Central memory CD8-positive, alpha-beta T cell (primary cell): Measurements from ENCODE around the gene SERPINE1.
A peak's percentile ranks its signal among the peaks of the same experiment; 100 is the strongest.

ENCODE experiments used
- ATAC-seq: fragments of 150-1000 bp; cut with Tn5 transposase; replicated peaks from 2 replicates; pipeline ENCODE4 v1.10.0; 2022; ENCODE audit warnings: mild to moderate bottlenecking, moderate FRiP score, moderate number of reproducible peaks; ENCODE audit not compliant: poor library complexity, severe bottlenecking; ENCODE audit errors: extremely low read depth
- DNase-seq, 2 donors: peaks; one replicate each; pipeline ENCODE4 v3.0.0; 2021; ENCODE audit warnings: low spot score in 2 of 2
- H3K27ac Mint-ChIP-seq: one replicate; pipeline ENCODE4 v1.8.0; 2022; ENCODE audit warnings: low read depth, mild to moderate bottlenecking, moderate library complexity, mixed read lengths
- H3K27me3 Mint-ChIP-seq: one replicate; pipeline ENCODE4 v1.8.0; 2022; ENCODE audit warnings: mixed read lengths
- H3K36me3 Mint-ChIP-seq: one replicate; pipeline ENCODE4 v1.8.0; 2022; ENCODE audit warnings: mild to moderate bottlenecking, moderate library complexity, mixed read lengths; ENCODE audit not compliant: insufficient read depth
- H3K4me1 Mint-ChIP-seq: one replicate; pipeline ENCODE4 v1.8.0; 2022; ENCODE audit warnings: mixed read lengths
- H3K4me3 Mint-ChIP-seq: one replicate; pipeline ENCODE4 v1.8.0; 2022; ENCODE audit warnings: mild to moderate bottlenecking, moderate library complexity, mixed read lengths
- H3K9me3 Mint-ChIP-seq: one replicate; pipeline ENCODE4 v1.8.0; 2022; ENCODE audit warnings: mixed read lengths

SERPINE1 gene

DNA sequence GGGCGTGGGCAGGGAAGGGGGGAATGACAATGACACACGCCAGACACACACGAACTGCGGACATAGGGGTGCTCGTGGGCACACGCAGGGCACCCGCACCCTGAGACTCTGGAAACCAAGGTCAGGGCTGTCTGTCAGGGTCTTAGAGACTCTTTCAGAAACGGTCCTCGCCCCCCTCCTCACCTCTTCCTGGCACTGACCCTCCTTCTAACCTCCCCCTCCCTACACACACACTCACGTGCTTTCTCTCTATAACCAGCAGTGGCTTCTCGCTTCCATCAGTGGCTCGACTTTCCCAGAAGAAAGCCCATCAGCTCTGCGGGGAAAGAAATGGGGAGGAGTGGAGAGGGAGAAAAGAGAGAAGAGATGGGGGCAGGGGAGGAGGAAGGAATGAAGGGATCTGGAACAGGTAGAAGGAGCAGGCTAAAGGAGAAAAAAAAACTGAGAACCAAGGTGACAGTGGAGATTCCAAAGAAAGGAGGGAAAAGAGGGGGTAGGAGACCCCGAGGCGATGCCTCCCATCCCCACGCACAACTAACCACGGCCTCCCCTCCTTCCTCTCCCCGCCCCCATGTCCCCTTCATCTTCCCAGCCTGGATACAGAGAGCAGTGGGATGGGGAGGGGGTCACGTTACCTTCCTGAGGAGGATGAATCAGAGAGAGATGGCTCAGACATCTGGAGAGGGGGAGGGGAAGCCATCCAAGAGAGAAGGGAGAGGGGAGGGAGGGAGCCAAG lies 40.2 kb downstream of the SERPINE1 start:
- DNase-seq: no peak

GRCh38 chr7:101167645-101168411 lies 40.9 kb downstream of the SERPINE1 start:
- no peaks in the 10 kb centered on the region for H3K9me3 Mint-ChIP-seq
- ATAC-seq: no peak
- no peak overlapping the region for H3K4me3 Mint-ChIP-seq
- H3K4me1 Mint-ChIP-seq: peaks cover 48% of the 10 kb centered on the region
- H3K27ac Mint-ChIP-seq: no peak overlapping the region
- H3K36me3 Mint-ChIP-seq: peaks cover 28% of the 10 kb centered on the region
- no peak for DNase-seq
- H3K27me3 Mint-ChIP-seq: peaks cover 82% of the 10 kb centered on the region

More for the DNA sequence above, 40.2 kb downstream of the SERPINE1 start:
- Mint-ChIP-seq H3K4me1 (peaks cover 45% of the 10 kb centered on the region), H3K36me3 (peaks cover 28% of the 10 kb centered on the region), H3K27ac (peak overlapping the region; percentile 38), H3K27me3 (peaks cover 81% of the 10 kb centered on the region), H3K4me3 (no peak overlapping the region), H3K9me3 (no peaks in the 10 kb centered on the region)
- no peak for ATAC-seq

GRCh38 chr7:101168412-101169049 lies 41.6 kb downstream of the SERPINE1 start:
- no peaks in the 10 kb centered on the region for H3K9me3 Mint-ChIP-seq
- peaks cover 28% of the 10 kb centered on the region for H3K36me3 Mint-ChIP-seq
- DNase-seq (no peak), ATAC-seq (no peak)
- H3K27me3 Mint-ChIP-seq: peaks cover 89% of the 10 kb centered on the region
- peaks cover 55% of the 10 kb centered on the region for H3K4me1 Mint-ChIP-seq
- H3K27ac Mint-ChIP-seq: no peak overlapping the region
- no peak overlapping the region for H3K4me3 Mint-ChIP-seq

- Mint-ChIP-seq H3K27me3 (peaks cover 96% of the 10 kb centered on the region), H3K4me3 (no peak overlapping the region), H3K4me1 (peaks cover 61% of the 10 kb centered on the region), H3K36me3 (peaks cover 28% of the 10 kb centered on the region), H3K27ac (no peak overlapping the region), H3K9me3 (no peaks in the 10 kb centered on the region)
- DNase-seq (no peak), ATAC-seq (no peak)
Observed at GRCh38 chr7:101169110-101169837, 42.4 kb downstream of the SERPINE1 start.

- H3K9me3 Mint-ChIP-seq: no peaks in the 10 kb centered on the region
- peaks cover 24% of the 10 kb centered on the region for H3K36me3 Mint-ChIP-seq
- H3K4me1 Mint-ChIP-seq: peaks cover 63% of the 10 kb centered on the region
- H3K27ac Mint-ChIP-seq: no peak overlapping the region
- H3K4me3 Mint-ChIP-seq: peak overlapping the region; percentile 43
- peaks cover 100% of the 10 kb centered on the region for H3K27me3 Mint-ChIP-seq
- DNase-seq (peak; percentile 68 to 83), ATAC-seq (peak; percentile 34)
Observed at GRCh38 chr7:101169838-101170551, 43.1 kb downstream of the SERPINE1 start.

- ATAC-seq (peak; percentile 40), DNase-seq (no peak)
- no peaks in the 10 kb centered on the region for H3K9me3 Mint-ChIP-seq
- peaks cover 19% of the 10 kb centered on the region for H3K36me3 Mint-ChIP-seq
- peaks cover 100% of the 10 kb centered on the region for H3K27me3 Mint-ChIP-seq
- H3K4me3 Mint-ChIP-seq: peak overlapping the region; percentile 43
- H3K27ac Mint-ChIP-seq: peak overlapping the region; percentile 73
- H3K4me1 Mint-ChIP-seq: peaks cover 57% of the 10 kb centered on the region
Observed at GRCh38 chr7:101170617-101171441, 43.9 kb downstream of the SERPINE1 start.

DNA sequence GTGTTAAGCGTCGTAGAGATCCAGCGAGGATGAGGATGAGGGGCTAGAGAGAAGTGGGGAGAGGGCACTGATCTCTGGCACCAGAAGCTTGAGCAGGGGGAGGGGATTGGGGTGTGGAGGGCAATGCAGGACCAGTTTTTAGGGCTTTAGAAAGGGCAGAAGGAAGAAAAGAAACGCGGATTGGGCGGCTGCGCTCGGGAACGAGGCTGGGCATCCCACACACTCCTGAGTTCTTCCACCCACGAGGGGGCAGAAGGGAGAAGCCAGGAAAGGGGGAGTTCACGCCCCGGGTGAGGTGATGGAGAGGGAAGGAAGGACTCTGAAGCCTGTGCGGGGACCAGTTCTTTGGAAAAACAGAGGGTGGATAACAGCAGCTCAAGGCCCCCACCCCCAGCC lies 44.5 kb downstream of the SERPINE1 start:
- H3K4me1 Mint-ChIP-seq: peaks cover 52% of the 10 kb centered on the region
- ATAC-seq (no peak), DNase-seq (no peak)
- H3K27ac Mint-ChIP-seq: peak overlapping the region; percentile 73
- peaks cover 19% of the 10 kb centered on the region for H3K36me3 Mint-ChIP-seq
- peak overlapping the region; percentile 43 for H3K4me3 Mint-ChIP-seq
- peaks cover 100% of the 10 kb centered on the region for H3K27me3 Mint-ChIP-seq
- no peaks in the 10 kb centered on the region for H3K9me3 Mint-ChIP-seq

DNA sequence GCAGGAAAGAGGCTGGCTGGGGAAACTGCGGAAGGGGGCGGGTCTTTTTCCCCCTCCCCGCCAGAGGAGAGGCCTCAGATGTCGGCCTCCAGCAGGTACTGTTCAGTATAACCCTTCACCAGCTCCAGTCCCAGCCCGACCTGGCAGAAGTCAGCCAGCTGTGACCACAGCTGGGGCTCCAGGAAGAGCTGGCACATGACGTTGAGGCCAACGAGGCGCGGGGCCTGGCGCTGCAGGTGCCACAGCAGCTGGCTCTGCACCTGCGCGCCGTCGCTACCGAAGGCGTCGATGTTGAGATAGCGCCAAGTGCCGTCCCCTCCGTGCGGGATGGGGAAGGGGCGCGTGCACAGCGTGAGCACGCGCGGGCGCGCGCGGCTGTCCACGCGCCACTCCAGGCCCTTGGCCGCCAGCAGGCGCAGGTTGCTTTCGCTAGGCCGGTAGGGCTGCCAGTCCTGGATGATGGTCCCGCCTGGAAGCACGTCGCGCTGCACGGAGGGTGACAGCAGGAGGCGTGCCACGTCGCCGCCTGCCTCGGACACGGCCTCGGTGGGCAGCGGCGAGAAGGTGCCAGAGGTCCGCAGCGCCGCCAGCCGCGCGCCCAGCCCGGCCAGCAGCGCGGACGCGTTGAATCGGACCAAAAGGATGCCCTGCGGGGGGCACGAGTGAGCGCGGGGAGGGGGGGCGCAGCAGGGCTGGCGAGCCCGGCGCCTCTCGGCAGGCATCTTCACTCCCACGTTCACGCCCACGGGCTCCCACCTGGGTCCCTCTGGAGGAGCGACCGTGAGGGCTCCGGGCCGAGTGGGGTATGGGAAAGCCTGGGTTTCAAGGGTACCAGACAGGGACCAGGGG lies 45.3 kb downstream of the SERPINE1 start:
- no peak for DNase-seq

GRCh38 chr7:101172854-101173751 lies 46.2 kb downstream of the SERPINE1 start:
- ATAC-seq (no peak), DNase-seq (no peak)
- Mint-ChIP-seq H3K36me3 (peaks cover 18% of the 10 kb centered on the region), H3K9me3 (no peaks in the 10 kb centered on the region), H3K4me3 (peak overlapping the region; percentile 43), H3K27ac (no peak overlapping the region), H3K27me3 (peaks cover 100% of the 10 kb centered on the region), H3K4me1 (peaks cover 52% of the 10 kb centered on the region)

More for the DNA sequence above, 45.3 kb downstream of the SERPINE1 start:
- Mint-ChIP-seq H3K4me3 (peak overlapping the region; percentile 43), H3K36me3 (peaks cover 19% of the 10 kb centered on the region), H3K9me3 (no peaks in the 10 kb centered on the region), H3K27me3 (peaks cover 100% of the 10 kb centered on the region), H3K4me1 (peaks cover 52% of the 10 kb centered on the region), H3K27ac (peak overlapping the region; percentile 73)
- no peak for ATAC-seq

GRCh38 chr7:101173752-101174244 lies 46.9 kb downstream of the SERPINE1 start:
- peak overlapping the region; percentile 58 for H3K27ac Mint-ChIP-seq
- peaks cover 45% of the 10 kb centered on the region for H3K4me1 Mint-ChIP-seq
- peak overlapping the region; percentile 43 for H3K4me3 Mint-ChIP-seq
- H3K9me3 Mint-ChIP-seq: no peaks in the 10 kb centered on the region
- DNase-seq (peak; percentile 44 to 58), ATAC-seq (peak; percentile 52)
- H3K27me3 Mint-ChIP-seq: peaks cover 98% of the 10 kb centered on the region
- H3K36me3 Mint-ChIP-seq: peaks cover 16% of the 10 kb centered on the region
